ENCODE results near the gene PTPRF.

The PTPRF gene

GRCh38 chr1:43583058-43583457, 52.4 kb downstream of the PTPRF start:
- CTCF ChIA-PET, result interaction anchor here (0.5 kb wide), 1 partner anchor 148 kb away, joined by 3 read pairs; no protein-coding TSS in a partner anchor
- no peak for DNase-seq (ENCODE audit: extremely low spot score)
- POLR2A ChIA-PET, result no interaction called here
- TF ChIP-seq SP1 (IDR thresholded peaks at IDR 0.05) (no peak), BHLHE40 (IDR thresholded peaks at IDR 0.05; ENCODE audit: borderline replicate concordance) (no peak), CTBP1 (IDR thresholded peaks at IDR 0.05; ENCODE audit: borderline replicate concordance) (no peak)

- CTCF ChIA-PET, result no interaction called here
Observed at GRCh38 chr1:43584204-43584603, 53.5 kb downstream of the PTPRF start.

GRCh38 chr1:43585557-43585956, 54.9 kb downstream of the PTPRF start:
- DNase-seq (ENCODE audit: extremely low spot score), result no peak
- CTCF ChIA-PET, result no interaction called here

More at GRCh38 chr1:43584204-43584603, 53.5 kb downstream of the PTPRF start:
- POLR2A ChIA-PET, result no interaction called here
- DNase-seq (ENCODE audit: extremely low spot score), result no peak
- TF ChIP-seq FOXA1 (IDR thresholded peaks at IDR 0.05) (no peak), FOXK2 (IDR thresholded peaks at IDR 0.05) (no peak)

GRCh38 chr1:43586136-43586731, 55.6 kb downstream of the PTPRF start:
- ChIA-PET CTCF (no interaction called here), POLR2A (interaction anchor here (1.3 kb wide), 1 partner anchor 64 kb away, joined by 3 read pairs; the partner anchor contains the start of gene KDM4A)
- DNase-seq (ENCODE audit: extremely low spot score), result no peak
- TF ChIP-seq FOXM1 (IDR thresholded peaks at IDR 0.05; ENCODE audit: borderline replicate concordance) (no peak), ARNT (IDR thresholded peaks at IDR 0.05) (no peak), FOXA1 (IDR thresholded peaks at IDR 0.05) (no peak), PKNOX1 (IDR thresholded peaks at IDR 0.05) (no peak), NFRKB (IDR thresholded peaks at IDR 0.05) (no peak), CTBP1 (IDR thresholded peaks at IDR 0.05; ENCODE audit: borderline replicate concordance) (no peak), ELF4 (IDR thresholded peaks at IDR 0.05) (no peak), TARDBP (IDR thresholded peaks at IDR 0.05) (no peak), L3MBTL2 (conservative IDR thresholded peaks at IDR 0.05) (no peak), ZNF384 (IDR thresholded peaks at IDR 0.05) (no peak), BHLHE40 (IDR thresholded peaks at IDR 0.05; ENCODE audit: borderline replicate concordance) (no peak), LEF1 (IDR thresholded peaks at IDR 0.05; ENCODE audit: borderline replicate concordance) (no peak), SUZ12 (IDR thresholded peaks at IDR 0.05) (no peak), HDGF (IDR thresholded peaks at IDR 0.05; ENCODE audit: borderline replicate concordance) (no peak)

More at GRCh38 chr1:43585557-43585956, 54.9 kb downstream of the PTPRF start:
- TF ChIP-seq FOXA1 (IDR thresholded peaks at IDR 0.05), result no peak
- TF ChIP-seq HDGF (IDR thresholded peaks at IDR 0.05; ENCODE audit: borderline replicate concordance), result no peak
- no peak for TF ChIP-seq FOXK2 (IDR thresholded peaks at IDR 0.05)
- no peak for TF ChIP-seq TARDBP (IDR thresholded peaks at IDR 0.05)
- no peak for TF ChIP-seq SUZ12 (IDR thresholded peaks at IDR 0.05)
- TF ChIP-seq PKNOX1 (IDR thresholded peaks at IDR 0.05), result no peak
- no peak for TF ChIP-seq CTBP1 (IDR thresholded peaks at IDR 0.05; ENCODE audit: borderline replicate concordance)
- TF ChIP-seq ARNT (IDR thresholded peaks at IDR 0.05), result no peak
- TF ChIP-seq ELF4 (IDR thresholded peaks at IDR 0.05), result no peak
- no peak for TF ChIP-seq BHLHE40 (IDR thresholded peaks at IDR 0.05; ENCODE audit: borderline replicate concordance)
- no peak for TF ChIP-seq ZNF384 (IDR thresholded peaks at IDR 0.05)
- no peak for TF ChIP-seq LEF1 (IDR thresholded peaks at IDR 0.05; ENCODE audit: borderline replicate concordance)
- no peak for TF ChIP-seq SP1 (IDR thresholded peaks at IDR 0.05)
- TF ChIP-seq NFRKB (IDR thresholded peaks at IDR 0.05), result no peak
- no peak for TF ChIP-seq FOXM1 (IDR thresholded peaks at IDR 0.05; ENCODE audit: borderline replicate concordance)
- TF ChIP-seq L3MBTL2 (conservative IDR thresholded peaks at IDR 0.05), result no peak
- POLR2A ChIA-PET, result no interaction called here

GRCh38 chr1:43587001-43587400, 56.3 kb downstream of the PTPRF start:
- ChIA-PET CTCF (no interaction called here), POLR2A (interaction anchor here (1.3 kb wide), 1 partner anchor 63 kb away, joined by 3 read pairs; the partner anchor contains the start of gene KDM4A)
- no peak for DNase-seq (ENCODE audit: extremely low spot score)
- TF ChIP-seq ARNT (IDR thresholded peaks at IDR 0.05) (no peak), LEF1 (IDR thresholded peaks at IDR 0.05; ENCODE audit: borderline replicate concordance) (no peak), TARDBP (IDR thresholded peaks at IDR 0.05) (no peak), HDGF (IDR thresholded peaks at IDR 0.05; ENCODE audit: borderline replicate concordance) (no peak), FOXK2 (IDR thresholded peaks at IDR 0.05) (no peak), FOXM1 (IDR thresholded peaks at IDR 0.05; ENCODE audit: borderline replicate concordance) (no peak), CTBP1 (IDR thresholded peaks at IDR 0.05; ENCODE audit: borderline replicate concordance) (no peak), SUZ12 (IDR thresholded peaks at IDR 0.05) (no peak), ELF4 (IDR thresholded peaks at IDR 0.05) (no peak), BHLHE40 (IDR thresholded peaks at IDR 0.05; ENCODE audit: borderline replicate concordance) (no peak), ZNF384 (IDR thresholded peaks at IDR 0.05) (no peak), PKNOX1 (IDR thresholded peaks at IDR 0.05) (no peak), NFRKB (IDR thresholded peaks at IDR 0.05) (no peak), SP1 (IDR thresholded peaks at IDR 0.05) (no peak), L3MBTL2 (conservative IDR thresholded peaks at IDR 0.05) (no peak), FOXA1 (IDR thresholded peaks at IDR 0.05) (no peak)

- ChIA-PET POLR2A (no interaction called here), CTCF (no interaction called here)
- TF ChIP-seq PKNOX1 (IDR thresholded peaks at IDR 0.05), result no peak
- no peak for TF ChIP-seq SUZ12 (IDR thresholded peaks at IDR 0.05)
- no peak for TF ChIP-seq FOXM1 (IDR thresholded peaks at IDR 0.05; ENCODE audit: borderline replicate concordance)
- no peak for TF ChIP-seq ELF4 (IDR thresholded peaks at IDR 0.05)
- TF ChIP-seq ARNT (IDR thresholded peaks at IDR 0.05), result no peak
- TF ChIP-seq HDGF (IDR thresholded peaks at IDR 0.05; ENCODE audit: borderline replicate concordance), result no peak
- no peak for TF ChIP-seq FOXA1 (IDR thresholded peaks at IDR 0.05)
- TF ChIP-seq L3MBTL2 (conservative IDR thresholded peaks at IDR 0.05), result no peak
- TF ChIP-seq TARDBP (IDR thresholded peaks at IDR 0.05), result no peak
- no peak for TF ChIP-seq ZNF384 (IDR thresholded peaks at IDR 0.05)
- no peak for TF ChIP-seq FOXK2 (IDR thresholded peaks at IDR 0.05)
- no peak for TF ChIP-seq BHLHE40 (IDR thresholded peaks at IDR 0.05; ENCODE audit: borderline replicate concordance)
- no peak for TF ChIP-seq NFRKB (IDR thresholded peaks at IDR 0.05)
- no peak for TF ChIP-seq CTBP1 (IDR thresholded peaks at IDR 0.05; ENCODE audit: borderline replicate concordance)
- no peak for DNase-seq (ENCODE audit: extremely low spot score)
Observed at GRCh38 chr1:43587594-43587993, 56.9 kb downstream of the PTPRF start.

Data from HEK293T (cell line).